Psoas muscle (tissue), 8 donors: ENCODE data around the gene TTC1. TPM values are rescaled to one million over a fixed set of nuclear protein-coding genes. Genes with fewer than 3 reads are reported as not detected.

Experiments
- ATAC-seq, 4 donors: fragments of 200-7000 bp; cut with Tn5 transposase; one replicate each; pipeline ENCODE4 v1.9.1; 2020; ENCODE audit warnings: moderate library complexity in 3 of 4, mild to moderate bottlenecking in 2 of 4
- DNase-seq, 2 donors: peaks; one replicate each; pipeline ENCODE4 v3.0.0-alpha.2; 2020
- H3K27ac ChIP-seq: fragments of 200-600 bp; one replicate; pipeline ENCODE4 v1.8.0; 2022
- H3K27me3 ChIP-seq, 3 donors: fragments of 200-600 bp in 1 of 3; one replicate each; pipeline versions ENCODE4 v1.6.1 to v1.8.0; 2013 to 2022; ENCODE audit warnings: low read length in 2 of 3, mild to moderate bottlenecking in 2 of 3, moderate library complexity in 1 of 3; ENCODE audit not compliant: insufficient read depth in 3 of 3
- H3K36me3 ChIP-seq, 2 donors: fragments of 200-600 bp in 1 of 2; one replicate each; pipeline versions ENCODE4 v1.6.1 to v1.8.0; 2013 to 2022; ENCODE audit warnings: low read depth in 1 of 2, mild to moderate bottlenecking in 1 of 2, moderate library complexity in 1 of 2; ENCODE audit not compliant: insufficient read depth in 1 of 2
- H3K4me1 ChIP-seq: fragments of 200-600 bp; one replicate; pipeline ENCODE4 v1.8.0; 2022
- H3K4me3 ChIP-seq: fragments of 200-600 bp; one replicate; pipeline ENCODE4 v1.8.0; 2022; ENCODE audit warnings: mild to moderate bottlenecking
- H3K9me3 ChIP-seq: fragments of 200-600 bp; one replicate; pipeline ENCODE4 v1.8.0; 2022
- CTCF ChIP-seq: fragments of 200-600 bp; IDR thresholded peaks from one replicate; pipeline ENCODE4 v1.8.0; 2022; ENCODE audit warnings: antibody characterized with exemption
- WGBS, 3 donors: extraction: QIAGEN DNeasy Blood & Tissue Kit; methylation state at CpG; one replicate each; pipeline versions ENCODE4 v1.1.6 to v1.1.7; 2013; 5-methylcytosine and 5-hydroxymethylcytosine counted together
- intact Hi-C, 2 donors: fragments of 100-400 bp; cut with DNase I; formaldehyde crosslinking; loops; one replicate each; pipeline versions ENCODE4 v1.11.0 to v1.14.2; 2022
- polyA plus RNA-seq, 3 donors: library from polyadenylated mRNA; stranded (reverse); fragments of 200-250 nt; gene quantifications; one replicate each; pipeline ENCODE4 v1.2.3, GENCODE V29; 2013
- total RNA-seq, 4 donors: library from RNA; stranded (reverse); fragmentation: NEBNext Ultra II Directional in 2 of 4; extraction: Animal tissue kit (Norgen Biotek cat#: 25700) in 2 of 4; gene quantifications; one replicate each; pipeline versions ENCODE4 v1.2.1 to v1.2.4, GENCODE V29; 2021 to 2023
- donor health status: healthy with polysubstance abuse.
- donor health status: DM: no; HTN: no; CAD: no; lungs with moderate emphysema.
- donor health status: Bipolar disorder and iron deficiency.
- donor health status: healthy.
- donor health status: DM: yes; HTN: yes; CAD: no.
- donor health status: DM: no; HTN: no; CAD: no.
- donor health status: DM: no; HTN: no; CAD: no.
- donor health status: DM: yes; HTN: yes; CAD: no.

The TTC1 gene
- total and polyA plus RNA-seq, 7 donors: 55.2 to 181 (median 64.3) TPM

- Histone ChIP-seq H3K4me3 (no peak overlapping the region), H3K4me1 (no peaks in the 10 kb centered on the region), H3K27ac (peak overlapping the region; percentile 17), H3K9me3 (no peaks in the 10 kb centered on the region), H3K27me3 (no peaks in the 10 kb centered on the region), H3K36me3 (peaks cover 6 to 65% of the 10 kb centered on the region in 2 donors)
- peak in 3 of 4 donors; percentile 60 to 80 (median 61) for ATAC-seq
- DNase-seq: no peak
- TF ChIP-seq CTCF: no peak
- WGBS, 3 donors: 63 to 91% (median 79%) methylated on average over 1 of the region's 1 CpG
- intact Hi-C loops: loop anchor here in 1 of 2 donors (10.0 kb wide), 2 partner anchors 49 to 79 kb away; partner anchors contain the start of gene PWWP2A
These were observed 27.3 kb downstream of the TTC1 start for GRCh38 chr5:160036243-160036642.

- H3K9me3 ChIP-seq: no peaks in the 10 kb centered on the region
- no peak for TF ChIP-seq CTCF
- H3K4me3 ChIP-seq: no peak overlapping the region
- peak in 1 of 4 donors; percentile 74 for ATAC-seq
- H3K4me1 ChIP-seq: no peaks in the 10 kb centered on the region
- peak overlapping the region; percentile 17 for H3K27ac ChIP-seq
- no peak for DNase-seq
- H3K36me3 ChIP-seq: peaks cover 6 to 68% of the 10 kb centered on the region in 2 donors
- intact Hi-C loops: loop anchor here in 1 of 2 donors (10.0 kb wide), 2 partner anchors 48 to 78 kb away; partner anchors contain the start of gene PWWP2A
- no peaks in the 10 kb centered on the region for H3K27me3 ChIP-seq
These were observed 27.9 kb downstream of the TTC1 start for GRCh38 chr5:160036884-160037283.

GRCh38 chr5:160039810-160040470, 31.0 kb downstream of the TTC1 start:
- Histone ChIP-seq H3K36me3 (peaks cover 6 to 85% of the 10 kb centered on the region in 2 donors), H3K4me3 (no peak overlapping the region)
- intact Hi-C loops: loop anchor here in 1 of 2 donors (5.0 to 10.0 kb wide), 3 partner anchors 45 to 367 kb away; partner anchors contain the start of gene PWWP2A

GRCh38 chr5:160040471-160040835, 31.5 kb downstream of the TTC1 start:
- H3K4me3 ChIP-seq: no peak overlapping the region
- no peaks in the 10 kb centered on the region for H3K4me1 ChIP-seq
- H3K36me3 ChIP-seq: peaks cover 6 to 83% of the 10 kb centered on the region in 2 donors
- no peak overlapping the region for H3K27ac ChIP-seq
- no peaks in the 10 kb centered on the region for H3K9me3 ChIP-seq
- ATAC-seq (no peak), DNase-seq (no peak)
- H3K27me3 ChIP-seq: no peaks in the 10 kb centered on the region
- no peak for TF ChIP-seq CTCF
- 98 to 100% (median 98%) methylated on average over 2 of the region's 2 CpGs for WGBS, 3 donors
- intact Hi-C loops: loop anchor here in 1 of 2 donors (5.0 kb wide), 1 partner anchor 367 kb away; no protein-coding TSS in a partner anchor

More at GRCh38 chr5:160039810-160040470, 31.0 kb downstream of the TTC1 start:
- Histone ChIP-seq H3K4me1 (no peaks in the 10 kb centered on the region), H3K27me3 (no peaks in the 10 kb centered on the region), H3K27ac (no peak overlapping the region), H3K9me3 (no peaks in the 10 kb centered on the region)
- DNase-seq: no peak
- no peak for ATAC-seq
- TF ChIP-seq CTCF: no peak
- WGBS, 3 donors: 79 to 90% (median 86%) methylated on average over 2 of the region's 2 CpGs
